IPS-18c (cell line): Measurements from ENCODE around the gene PROZ.

Source experiments
- H3K4me3 ChIP-seq: 2 replicates; pipeline ENCODE4 v1.7.0; 2013; ENCODE audit warnings: low read depth, mild to moderate bottlenecking, low read length, moderate library complexity; ENCODE audit not compliant: insufficient read depth
- H3K9me3 ChIP-seq: one replicate; pipeline ENCODE4 v1.6.1; 2013; ENCODE audit warnings: mild to moderate bottlenecking, low read length, moderate library complexity; ENCODE audit not compliant: control insufficient read depth, insufficient read depth

Gene PROZ

GRCh38 chr13:113129921-113130750 is 28.3 kb upstream of the PROZ start:
- Histone ChIP-seq H3K9me3 (no peaks in the 10 kb centered on the region), H3K4me3 (no peak overlapping the region)

- H3K4me3 ChIP-seq: no peak overlapping the region
- H3K9me3 ChIP-seq: no peaks in the 10 kb centered on the region
Observed at GRCh38 chr13:113135281-113135760, 23.1 kb upstream of the PROZ start.

- Histone ChIP-seq H3K4me3 (no peak overlapping the region), H3K9me3 (no peaks in the 10 kb centered on the region)
Observed at GRCh38 chr13:113137691-113138298, 20.7 kb upstream of the PROZ start.

GRCh38 chr13:113138792-113139551 is 19.5 kb upstream of the PROZ start:
- Histone ChIP-seq H3K9me3 (no peaks in the 10 kb centered on the region), H3K4me3 (no peak overlapping the region)

- H3K9me3 ChIP-seq: no peaks in the 10 kb centered on the region
- no peak overlapping the region for H3K4me3 ChIP-seq
Observed at GRCh38 chr13:113139577-113139976, 18.9 kb upstream of the PROZ start.

- Histone ChIP-seq H3K9me3 (no peaks in the 10 kb centered on the region), H3K4me3 (no peak overlapping the region)
Observed at GRCh38 chr13:113140677-113141600, 17.5 kb upstream of the PROZ start.

GRCh38 chr13:113141601-113141970 is 16.9 kb upstream of the PROZ start:
- H3K4me3 ChIP-seq: no peak overlapping the region
- no peaks in the 10 kb centered on the region for H3K9me3 ChIP-seq

- H3K9me3 ChIP-seq: no peaks in the 10 kb centered on the region
- H3K4me3 ChIP-seq: no peak overlapping the region
Observed at GRCh38 chr13:113142876-113143275, 15.6 kb upstream of the PROZ start.

- H3K9me3 ChIP-seq: no peaks in the 10 kb centered on the region
- H3K4me3 ChIP-seq: no peak overlapping the region
Observed at GRCh38 chr13:113143466-113144254, 14.8 kb upstream of the PROZ start.

- Histone ChIP-seq H3K4me3 (no peak overlapping the region), H3K9me3 (no peaks in the 10 kb centered on the region)
Observed at GRCh38 chr13:113144255-113144629, 14.2 kb upstream of the PROZ start.

GRCh38 chr13:113145496-113145895 is 13.0 kb upstream of the PROZ start:
- Histone ChIP-seq H3K4me3 (no peak overlapping the region), H3K9me3 (no peaks in the 10 kb centered on the region)

GRCh38 chr13:113145911-113146598 is 12.4 kb upstream of the PROZ start:
- Histone ChIP-seq H3K4me3 (no peak overlapping the region), H3K9me3 (no peaks in the 10 kb centered on the region)

GRCh38 chr13:113146750-113147149 is 11.7 kb upstream of the PROZ start:
- Histone ChIP-seq H3K9me3 (no peaks in the 10 kb centered on the region), H3K4me3 (no peak overlapping the region)

- H3K9me3 ChIP-seq: peaks cover 2% of the 10 kb centered on the region
- no peak overlapping the region for H3K4me3 ChIP-seq
Observed at GRCh38 chr13:113147206-113147605, 11.2 kb upstream of the PROZ start.

GRCh38 chr13:113148407-113148806 is 10.0 kb upstream of the PROZ start:
- peaks cover 2% of the 10 kb centered on the region for H3K9me3 ChIP-seq
- no peak overlapping the region for H3K4me3 ChIP-seq
